Neural progenitor cell (in vitro differentiated cells): ENCODE data around the gene DNAH3. TPM values are rescaled to one million over a fixed set of nuclear protein-coding genes. Genes with fewer than 3 reads are reported as not detected.
A peak's percentile ranks its signal among the peaks of the same experiment; 100 is the strongest.
"Not testable (repeated sequence)": the region's sequence is repeated elsewhere in the genome, so short reads cannot be mapped to it uniquely, and the experiment has no call there.

ENCODE experiments used
- DNase-seq: peaks from one replicate; pipeline ENCODE4 v3.0.0-alpha.2; 2016; ENCODE audit warnings: low spot score
- H2AFZ ChIP-seq: fragments of 200-600 bp; sonication (generic); replicated peaks from 2 replicates; pipeline ENCODE4 v1.6.1; 2016; ENCODE audit warnings: antibody characterized with exemption
- H3F3A ChIP-seq: fragments of 200-600 bp; sonication (generic); 2 replicates; pipeline ENCODE4 v1.6.1; 2016; ENCODE audit warnings: antibody characterized with exemption, low read depth
- H3K27ac ChIP-seq: fragments of 200-600 bp; sonication (generic); 2 replicates; pipeline ENCODE4 v1.5.1; 2016; ENCODE audit warnings: mild to moderate bottlenecking
- H3K27me3 ChIP-seq: fragments of 200-600 bp; sonication (generic); 2 replicates; pipeline ENCODE4 v1.6.1; 2016; ENCODE audit warnings: mild to moderate bottlenecking, moderate library complexity
- H3K36me3 ChIP-seq: fragments of 200-600 bp; sonication (generic); 2 replicates; pipeline ENCODE4 v1.5.1; 2016
- H3K4me1 ChIP-seq: fragments of 200-600 bp; sonication (generic); 2 replicates; pipeline ENCODE4 v1.6.1; 2016; ENCODE audit warnings: mixed run types
- H3K4me2 ChIP-seq: fragments of 200-600 bp; sonication (generic); 2 replicates; pipeline ENCODE4 v1.6.1; 2016
- H3K4me3 ChIP-seq: fragments of 200-600 bp; sonication (generic); 2 replicates; pipeline ENCODE4 v1.5.1; 2016
- H3K79me2 ChIP-seq: fragments of 200-600 bp; sonication (generic); 2 replicates; pipeline ENCODE4 v1.6.1; 2016; ENCODE audit warnings: low read depth
- H3K9ac ChIP-seq: fragments of 200-600 bp; sonication (generic); 2 replicates; pipeline ENCODE4 v1.6.1; 2016
- H3K9me3 ChIP-seq: fragments of 200-600 bp; sonication (generic); 2 replicates; pipeline ENCODE4 v1.5.1; 2016; ENCODE audit warnings: low read depth
- H4K20me1 ChIP-seq: fragments of 200-600 bp; sonication (generic); 2 replicates; pipeline ENCODE4 v1.6.1; 2016; ENCODE audit warnings: low read depth
- H3K27ac Mint-ChIP-seq: 3 replicates; pipeline ENCODE4 v1.8.0; 2021; ENCODE audit warnings: mixed read lengths
- H3K27me3 Mint-ChIP-seq: 2 replicates; pipeline ENCODE4 v1.8.0; 2022; ENCODE audit warnings: low read depth, mild to moderate bottlenecking, inconsistent platforms, moderate library complexity, mixed read lengths; ENCODE audit not compliant: insufficient read depth
- H3K36me3 Mint-ChIP-seq: 3 replicates; pipeline ENCODE4 v1.8.0; 2021; ENCODE audit warnings: mixed read lengths
- H3K4me1 Mint-ChIP-seq: 3 replicates; pipeline ENCODE4 v1.8.0; 2021; ENCODE audit warnings: mixed read lengths
- H3K4me3 Mint-ChIP-seq: 3 replicates; pipeline ENCODE4 v1.8.0; 2021; ENCODE audit warnings: mild to moderate bottlenecking, moderate library complexity, mixed read lengths
- H3K9me3 Mint-ChIP-seq: 3 replicates; pipeline ENCODE4 v1.8.0; 2020; ENCODE audit warnings: mixed read lengths
- EZH2 ChIP-seq: fragments of 200-600 bp; sonication (generic); IDR thresholded peaks from 2 replicates; pipeline ENCODE4 v1.6.1; 2017; ENCODE audit warnings: antibody characterized with exemption, mild to moderate bottlenecking, moderate library complexity
- EZH2phosphoT487 ChIP-seq: fragments of 200-600 bp; sonication (generic); IDR thresholded peaks from 2 replicates; pipeline ENCODE4 v1.6.1; 2017; ENCODE audit warnings: antibody characterized with exemption
- total RNA-seq: library from RNA; depleted of rRNA; stranded (reverse); fragments of >200 nt; gene quantifications from 2 replicates; pipeline ENCODE4 v1.2.3, GENCODE V29; 2015; ENCODE audit warnings: low replicate concordance
- TF ChIP-seq, protein P1 (sequence below): fragments of 200-600 bp; sonication (generic); IDR thresholded peaks from 2 replicates; pipeline ENCODE4 v1.5.1; 2017; ENCODE audit warnings: antibody characterized with exemption, mild to moderate bottlenecking

The DNAH3 gene
- total RNA-seq, 1 donor from 2014 or later = 0.92 TPM

GRCh38 chr16:20933589-20933988 is 217.1 kb downstream of the DNAH3 start:
- no peaks in the 10 kb centered on the region for H3K36me3 ChIP-seq
- Mint-ChIP-seq H3K4me1 (peaks cover 6% of the 10 kb centered on the region), H3K27ac (no peak overlapping the region), H3K9me3 (no peaks in the 10 kb centered on the region), H3K27me3 (peaks cover 5% of the 10 kb centered on the region), H3K4me3 (no peak overlapping the region), H3K36me3 (no peaks in the 10 kb centered on the region)
- no peaks in the 10 kb centered on the region for H3K9me3 ChIP-seq
- no peaks in the 10 kb centered on the region for H4K20me1 ChIP-seq
- no peak overlapping the region for H3K4me2 ChIP-seq
- no peaks in the 10 kb centered on the region for H3K4me1 ChIP-seq
- no peak overlapping the region for H3K4me3 ChIP-seq
- H2AFZ ChIP-seq = no peak overlapping the region
- H3K27ac ChIP-seq = no peak overlapping the region
- H3K79me2 ChIP-seq = no peaks in the 10 kb centered on the region
- no peaks in the 10 kb centered on the region for H3K27me3 ChIP-seq
- H3F3A ChIP-seq = no peaks in the 10 kb centered on the region
- H3K9ac ChIP-seq = no peak overlapping the region
- no peak for DNase-seq
- TF ChIP-seq, protein P1, sequence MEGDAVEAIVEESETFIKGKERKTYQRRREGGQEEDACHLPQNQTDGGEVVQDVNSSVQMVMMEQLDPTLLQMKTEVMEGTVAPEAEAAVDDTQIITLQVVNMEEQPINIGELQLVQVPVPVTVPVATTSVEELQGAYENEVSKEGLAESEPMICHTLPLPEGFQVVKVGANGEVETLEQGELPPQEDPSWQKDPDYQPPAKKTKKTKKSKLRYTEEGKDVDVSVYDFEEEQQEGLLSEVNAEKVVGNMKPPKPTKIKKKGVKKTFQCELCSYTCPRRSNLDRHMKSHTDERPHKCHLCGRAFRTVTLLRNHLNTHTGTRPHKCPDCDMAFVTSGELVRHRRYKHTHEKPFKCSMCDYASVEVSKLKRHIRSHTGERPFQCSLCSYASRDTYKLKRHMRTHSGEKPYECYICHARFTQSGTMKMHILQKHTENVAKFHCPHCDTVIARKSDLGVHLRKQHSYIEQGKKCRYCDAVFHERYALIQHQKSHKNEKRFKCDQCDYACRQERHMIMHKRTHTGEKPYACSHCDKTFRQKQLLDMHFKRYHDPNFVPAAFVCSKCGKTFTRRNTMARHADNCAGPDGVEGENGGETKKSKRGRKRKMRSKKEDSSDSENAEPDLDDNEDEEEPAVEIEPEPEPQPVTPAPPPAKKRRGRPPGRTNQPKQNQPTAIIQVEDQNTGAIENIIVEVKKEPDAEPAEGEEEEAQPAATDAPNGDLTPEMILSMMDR = no peak
- TF ChIP-seq EZH2phosphoT487 (no peak), EZH2 (no peak)

DNA sequence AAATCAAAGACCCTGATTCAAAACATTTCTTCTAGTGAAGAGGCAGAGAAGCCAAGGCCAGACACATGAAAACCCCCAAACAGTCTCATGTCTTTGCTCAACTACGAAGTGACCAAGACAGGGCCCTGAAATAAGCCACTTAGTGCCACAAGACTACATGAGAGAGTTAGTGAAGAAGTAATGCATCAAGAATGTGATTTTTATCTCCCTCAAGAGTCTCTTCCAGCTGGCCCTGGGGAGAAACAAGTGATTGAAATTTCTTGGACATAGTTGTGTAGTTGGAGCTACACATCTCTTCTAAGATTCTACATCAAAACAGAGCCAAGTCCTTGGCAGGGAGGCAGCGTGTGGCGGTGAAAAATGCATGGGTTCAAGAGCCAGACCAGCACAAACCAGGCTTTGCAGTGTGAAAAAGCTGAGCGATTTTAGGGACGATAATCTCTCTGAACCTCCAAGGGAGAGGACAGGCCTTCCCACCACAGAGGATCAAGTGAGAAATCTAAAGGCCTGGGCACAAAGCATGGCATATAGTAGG is 219.5 kb downstream of the DNAH3 start:
- Mint-ChIP-seq H3K36me3 (peaks cover 2% of the 10 kb centered on the region), H3K27ac (peak overlapping the region; percentile 57), H3K27me3 (peaks cover 2% of the 10 kb centered on the region), H3K9me3 (no peaks in the 10 kb centered on the region), H3K4me3 (no peak overlapping the region), H3K4me1 (peaks cover 6% of the 10 kb centered on the region)
- no peak overlapping the region for H3K4me3 ChIP-seq
- no peak overlapping the region for H2AFZ ChIP-seq
- H4K20me1 ChIP-seq = no peaks in the 10 kb centered on the region
- H3K79me2 ChIP-seq = no peaks in the 10 kb centered on the region
- no peaks in the 10 kb centered on the region for H3K9me3 ChIP-seq
- H3F3A ChIP-seq = no peaks in the 10 kb centered on the region
- H3K36me3 ChIP-seq = no peaks in the 10 kb centered on the region
- no peaks in the 10 kb centered on the region for H3K27me3 ChIP-seq
- no peak overlapping the region for H3K9ac ChIP-seq
- DNase-seq = no peak
- no peak overlapping the region for H3K27ac ChIP-seq
- TF ChIP-seq EZH2phosphoT487 (no peak), EZH2 (no peak)
- TF ChIP-seq, protein P1 = no peak
- H3K4me2 ChIP-seq = no peak overlapping the region
- H3K4me1 ChIP-seq = no peaks in the 10 kb centered on the region

DNA sequence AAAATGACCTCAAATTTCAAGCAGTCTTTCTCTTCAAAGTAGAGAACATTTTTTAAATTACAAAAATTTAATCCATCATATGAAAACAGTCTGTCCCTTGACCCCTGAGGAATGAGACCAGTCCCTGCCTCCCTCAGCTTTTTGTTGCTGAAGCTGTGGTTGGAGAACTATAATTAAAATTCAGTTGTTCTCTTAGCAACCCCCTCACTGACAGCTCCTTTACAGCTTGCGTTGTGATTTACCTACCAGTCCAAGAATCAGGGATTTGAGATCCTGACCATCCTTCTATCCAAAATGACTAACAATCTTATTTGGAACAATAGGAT is 220.3 kb downstream of the DNAH3 start:
- peak overlapping the region; percentile 39 for H3K27ac Mint-ChIP-seq

DNA sequence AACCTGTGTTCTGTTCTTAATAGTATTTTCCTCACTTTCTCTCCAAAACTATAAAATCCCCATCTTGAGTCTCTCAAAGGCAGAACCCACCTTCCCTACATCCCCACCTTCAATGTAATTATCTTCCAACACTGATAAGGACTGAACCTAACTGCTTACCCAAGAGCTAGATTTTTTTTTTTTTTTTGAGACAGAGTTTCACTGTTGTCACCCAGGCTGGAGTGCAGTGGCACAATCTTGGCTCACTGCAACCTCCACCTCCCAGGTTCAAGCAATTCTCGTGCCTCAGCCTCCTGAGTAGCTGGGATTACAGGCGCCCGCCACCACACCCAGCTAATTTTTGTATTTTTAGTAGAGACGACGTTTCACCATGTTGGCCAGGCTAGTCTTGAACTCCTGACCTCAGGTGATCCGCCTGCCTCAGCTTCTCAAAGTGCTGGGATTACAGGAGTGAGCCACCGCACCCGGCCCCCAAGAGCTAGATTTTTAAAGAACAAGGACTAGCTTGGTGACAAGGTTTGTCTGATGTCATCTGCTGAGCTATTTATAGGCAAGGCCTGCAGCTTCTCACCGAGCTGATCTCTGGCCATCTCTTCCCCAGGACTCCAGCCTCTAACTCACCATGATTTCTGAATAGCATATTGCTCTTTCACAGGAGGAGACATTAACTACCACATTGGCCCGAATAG is 220.8 kb downstream of the DNAH3 start:
- not testable (repeated sequence) for DNase-seq, H3K27me3 ChIP-seq, H3K79me2 ChIP-seq, H3K9me3 Mint-ChIP-seq, H3K9me3 ChIP-seq, H3K27me3 Mint-ChIP-seq, H3K4me1 ChIP-seq, H3K36me3 Mint-ChIP-seq, H3K9ac ChIP-seq, H3K4me3 Mint-ChIP-seq, H3K27ac ChIP-seq, H3K4me3 ChIP-seq, H3K4me2 ChIP-seq, H4K20me1 ChIP-seq, H3K36me3 ChIP-seq, H3K4me1 Mint-ChIP-seq, H3F3A ChIP-seq, H2AFZ ChIP-seq
- H3K27ac Mint-ChIP-seq = peak overlapping the region; percentile 39

More for the DNA sequence above, 220.3 kb downstream of the DNAH3 start:
- Histone ChIP-seq H3K4me1 (no peaks in the 10 kb centered on the region), H3K36me3 (no peaks in the 10 kb centered on the region), H3K4me2 (no peak overlapping the region), H3F3A (no peaks in the 10 kb centered on the region), H3K27ac (no peak overlapping the region), H3K79me2 (no peaks in the 10 kb centered on the region), H3K9me3 (no peaks in the 10 kb centered on the region), H3K4me3 (no peak overlapping the region), H4K20me1 (no peaks in the 10 kb centered on the region), H2AFZ (no peak overlapping the region), H3K9ac (no peak overlapping the region), H3K27me3 (no peaks in the 10 kb centered on the region)
- H3K27me3 Mint-ChIP-seq = peaks cover 2% of the 10 kb centered on the region
- no peak overlapping the region for H3K4me3 Mint-ChIP-seq
- TF ChIP-seq, protein P1 = no peak
- TF ChIP-seq EZH2 = no peak
- TF ChIP-seq EZH2phosphoT487 = no peak
- peaks cover 6% of the 10 kb centered on the region for H3K4me1 Mint-ChIP-seq
- peaks cover 5% of the 10 kb centered on the region for H3K36me3 Mint-ChIP-seq
- no peak for DNase-seq
- no peaks in the 10 kb centered on the region for H3K9me3 Mint-ChIP-seq
